Activated CD8-positive, alpha-beta T cell treated with anti-CD3 and anti-CD28 coated beads for 36 hours (primary cell): ENCODE measurements around the gene THRB. TPM values are rescaled to one million over a fixed set of nuclear protein-coding genes. Genes with fewer than 3 reads are reported as not detected.

Experiments used
- ATAC-seq: fragments of 200-7000 bp; cut with Tn5 transposase; one replicate; pipeline ENCODE4 v1.10.0; 2021; ENCODE audit warnings: mild to moderate bottlenecking, moderate library complexity
- CTCF ChIA-PET: fragments of 350-600 bp; sonication (Branson Sonifier 250); formaldehyde crosslinking; loops from one replicate; lab custom pipeline; 2021; ENCODE audit warnings: antibody characterized with exemption; lab: Charles Lee
- POLR2A ChIA-PET: fragments of 350-600 bp; sonication (Branson Sonifier 250); formaldehyde crosslinking; loops from one replicate; lab custom pipeline; 2021; ENCODE audit warnings: antibody characterized with exemption; lab: Charles Lee
- DNase-seq: peaks from one replicate; pipeline ENCODE4 v3.0.0-alpha.2; 2020
- H3K27ac Mint-ChIP-seq: one replicate; pipeline ENCODE4 v1.8.0; 2021; ENCODE audit warnings: mild to moderate bottlenecking, mixed read lengths
- H3K27me3 Mint-ChIP-seq: one replicate; pipeline ENCODE4 v1.8.0; 2021; ENCODE audit warnings: mixed read lengths
- H3K36me3 Mint-ChIP-seq: one replicate; pipeline ENCODE4 v1.8.0; 2021; ENCODE audit warnings: low read depth, mixed read lengths
- H3K4me1 Mint-ChIP-seq: one replicate; pipeline ENCODE4 v1.8.0; 2021; ENCODE audit warnings: low read depth, mixed read lengths
- H3K4me3 Mint-ChIP-seq: one replicate; pipeline ENCODE4 v1.8.0; 2021; ENCODE audit warnings: mild to moderate bottlenecking, moderate library complexity, mixed read lengths
- H3K9me3 Mint-ChIP-seq: one replicate; pipeline ENCODE4 v1.8.0; 2021; ENCODE audit warnings: mixed read lengths
- intact Hi-C: fragments of 100-400 bp; cut with micrococcal nuclease; formaldehyde crosslinking; loops from one replicate; pipeline ENCODE4 v1.10.0; 2022
- total RNA-seq, 2 experiments: library from RNA; stranded (reverse); gene quantifications; one replicate each; pipeline ENCODE4 v1.2.3, GENCODE V29; 2021
- TF ChIP-seq, protein P1 (sequence below): fragments of 200-600 bp; IDR thresholded peaks from one replicate; pipeline ENCODE4 v1.8.0; 2022; ENCODE audit warnings: antibody characterized with exemption, mild to moderate bottlenecking

Gene THRB
- total RNA-seq, 2 experiments from 2014 or later, result not detected

DNA sequence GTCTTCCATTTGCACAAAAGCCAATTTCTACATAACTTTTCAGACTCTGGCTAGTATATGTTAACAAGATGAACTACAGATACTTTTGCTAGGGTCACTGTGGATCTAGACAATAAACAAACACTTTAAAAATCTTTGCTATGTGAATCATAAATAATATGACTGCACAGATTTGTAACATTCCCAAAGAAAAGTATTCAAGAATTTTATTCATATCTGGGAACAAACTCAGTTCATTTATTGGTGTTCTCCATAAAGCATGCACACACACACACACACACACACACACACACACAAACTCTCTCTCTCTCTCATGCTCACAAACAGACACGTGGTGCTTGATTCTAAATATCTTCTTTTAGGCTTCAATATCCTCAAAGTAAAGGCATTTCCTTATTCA is 18.8 kb upstream of the THRB start:
- no peak overlapping the region for H3K27ac Mint-ChIP-seq
- H3K4me3 Mint-ChIP-seq, result no peak overlapping the region
- H3K9me3 Mint-ChIP-seq, result peaks cover 2% of the 10 kb centered on the region
- DNase-seq (no peak), ATAC-seq (no peak)
- intact Hi-C loops, result no loop called here
- TF ChIP-seq, protein P1, sequence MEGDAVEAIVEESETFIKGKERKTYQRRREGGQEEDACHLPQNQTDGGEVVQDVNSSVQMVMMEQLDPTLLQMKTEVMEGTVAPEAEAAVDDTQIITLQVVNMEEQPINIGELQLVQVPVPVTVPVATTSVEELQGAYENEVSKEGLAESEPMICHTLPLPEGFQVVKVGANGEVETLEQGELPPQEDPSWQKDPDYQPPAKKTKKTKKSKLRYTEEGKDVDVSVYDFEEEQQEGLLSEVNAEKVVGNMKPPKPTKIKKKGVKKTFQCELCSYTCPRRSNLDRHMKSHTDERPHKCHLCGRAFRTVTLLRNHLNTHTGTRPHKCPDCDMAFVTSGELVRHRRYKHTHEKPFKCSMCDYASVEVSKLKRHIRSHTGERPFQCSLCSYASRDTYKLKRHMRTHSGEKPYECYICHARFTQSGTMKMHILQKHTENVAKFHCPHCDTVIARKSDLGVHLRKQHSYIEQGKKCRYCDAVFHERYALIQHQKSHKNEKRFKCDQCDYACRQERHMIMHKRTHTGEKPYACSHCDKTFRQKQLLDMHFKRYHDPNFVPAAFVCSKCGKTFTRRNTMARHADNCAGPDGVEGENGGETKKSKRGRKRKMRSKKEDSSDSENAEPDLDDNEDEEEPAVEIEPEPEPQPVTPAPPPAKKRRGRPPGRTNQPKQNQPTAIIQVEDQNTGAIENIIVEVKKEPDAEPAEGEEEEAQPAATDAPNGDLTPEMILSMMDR, result no peak
- ChIA-PET CTCF (interaction anchor here (1.0 kb wide), 1 partner anchor 64 kb away, joined by 3 read pairs; no protein-coding TSS in a partner anchor), POLR2A (no interaction called here)
- peaks cover 3% of the 10 kb centered on the region for H3K27me3 Mint-ChIP-seq
- peaks cover 1% of the 10 kb centered on the region for H3K4me1 Mint-ChIP-seq
- H3K36me3 Mint-ChIP-seq, result no peaks in the 10 kb centered on the region

DNA sequence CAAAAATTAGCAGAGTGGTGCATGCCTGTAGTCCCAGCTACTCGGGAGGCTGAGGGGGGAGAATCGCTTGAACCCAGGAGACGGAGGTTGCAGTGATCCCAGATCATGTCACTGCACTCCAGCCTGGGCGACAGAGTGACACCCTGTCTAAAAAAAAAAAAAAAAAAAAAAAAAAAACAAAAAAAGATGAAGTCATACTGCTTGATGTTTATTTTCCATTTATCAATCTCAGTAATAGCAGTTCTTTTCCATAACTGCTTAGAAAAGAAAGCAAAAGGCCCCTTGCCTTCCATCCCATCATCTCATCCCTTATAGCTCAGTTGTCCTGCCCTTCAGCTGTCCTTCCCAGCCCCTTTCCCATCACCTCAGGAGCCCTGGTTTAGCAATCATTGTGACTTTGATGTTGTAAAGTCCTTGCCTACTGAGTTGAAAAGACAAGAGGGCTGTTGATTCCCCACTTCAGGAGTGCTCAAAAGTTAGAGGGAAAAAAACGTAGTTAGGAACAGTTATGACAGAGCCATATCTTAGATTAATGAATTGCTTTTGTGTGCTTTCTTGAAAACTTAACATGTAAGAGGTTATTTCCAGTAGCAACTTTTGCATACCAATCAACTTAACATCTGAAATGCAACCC is 18.0 kb upstream of the THRB start:
- ChIA-PET CTCF (no interaction called here), POLR2A (interaction anchor here (0.7 kb wide), 1 partner anchor 118 kb away, joined by 3 read pairs; no protein-coding TSS in a partner anchor)
- TF ChIP-seq, protein P1, result no peak
- H3K36me3 Mint-ChIP-seq, result no peaks in the 10 kb centered on the region
- DNase-seq (no peak), ATAC-seq (no peak)
- H3K4me1 Mint-ChIP-seq, result peaks cover 2% of the 10 kb centered on the region
- H3K27ac Mint-ChIP-seq, result no peak overlapping the region
- no peak overlapping the region for H3K4me3 Mint-ChIP-seq
- intact Hi-C loops, result no loop called here
- peaks cover 2% of the 10 kb centered on the region for H3K9me3 Mint-ChIP-seq
- H3K27me3 Mint-ChIP-seq, result peaks cover 1% of the 10 kb centered on the region

DNA sequence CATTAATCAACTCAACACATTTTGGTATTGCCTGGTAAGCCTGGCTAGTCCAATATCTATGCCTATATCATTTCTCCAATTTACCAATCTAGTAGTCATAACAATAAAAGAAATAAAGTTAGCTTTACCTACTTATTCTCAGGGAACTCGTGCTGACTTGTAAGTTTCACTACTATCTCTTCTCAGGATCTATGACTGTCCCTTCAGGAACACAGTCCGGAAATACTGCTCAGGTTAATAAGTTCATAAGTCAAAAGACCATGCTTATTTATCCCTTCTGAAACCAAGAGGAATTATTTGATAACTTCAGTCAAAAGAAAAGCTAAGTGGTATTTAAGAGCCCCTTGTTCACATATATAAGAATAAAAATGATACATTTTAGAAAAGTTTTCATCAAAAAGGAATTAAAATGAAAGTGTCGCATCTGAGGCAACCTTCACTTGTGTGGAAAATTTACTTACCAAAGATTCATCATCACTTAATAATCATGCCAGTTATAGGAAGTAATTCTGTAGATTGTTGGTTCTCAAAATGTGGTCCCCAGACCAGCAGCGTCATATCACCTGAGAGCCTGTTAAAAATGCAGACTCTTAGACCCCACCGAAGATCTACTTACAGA is 15.5 kb upstream of the THRB start:
- ChIA-PET POLR2A (no interaction called here), CTCF (no interaction called here)
- Mint-ChIP-seq H3K9me3 (peaks cover 2% of the 10 kb centered on the region), H3K36me3 (no peaks in the 10 kb centered on the region), H3K4me3 (no peak overlapping the region), H3K27ac (no peak overlapping the region), H3K4me1 (peaks cover 2% of the 10 kb centered on the region), H3K27me3 (peaks cover 1% of the 10 kb centered on the region)
- TF ChIP-seq, protein P1, result no peak
- DNase-seq (no peak), ATAC-seq (no peak)
- intact Hi-C loops, result no loop called here

DNA sequence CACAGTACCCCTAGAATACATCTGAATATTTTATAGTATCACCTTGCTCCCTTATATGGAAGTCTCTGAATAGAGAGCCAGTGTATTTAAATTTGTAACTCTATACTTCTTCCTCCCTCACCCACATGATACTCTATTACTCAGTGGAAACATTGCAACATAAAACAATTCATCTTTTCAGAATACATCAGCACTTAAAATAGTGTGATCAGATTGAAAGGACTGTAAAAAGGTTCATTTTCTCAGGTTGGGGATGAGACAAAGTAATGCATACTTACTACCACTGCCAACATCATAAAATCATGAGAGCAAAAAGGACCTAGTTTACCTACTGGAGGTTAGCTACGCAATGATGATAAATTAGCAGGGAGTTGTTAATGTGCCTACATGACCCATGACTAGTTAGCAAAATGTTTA is 13.8 kb upstream of the THRB start:
- Mint-ChIP-seq H3K36me3 (no peaks in the 10 kb centered on the region), H3K27ac (no peak overlapping the region), H3K4me3 (no peak overlapping the region), H3K27me3 (peaks cover 1% of the 10 kb centered on the region), H3K9me3 (peaks cover 2% of the 10 kb centered on the region), H3K4me1 (peaks cover 3% of the 10 kb centered on the region)
- ATAC-seq (no peak), DNase-seq (no peak)
- ChIA-PET CTCF (no interaction called here), POLR2A (no interaction called here)
- TF ChIP-seq, protein P1, result no peak
- intact Hi-C loops, result no loop called here

DNA sequence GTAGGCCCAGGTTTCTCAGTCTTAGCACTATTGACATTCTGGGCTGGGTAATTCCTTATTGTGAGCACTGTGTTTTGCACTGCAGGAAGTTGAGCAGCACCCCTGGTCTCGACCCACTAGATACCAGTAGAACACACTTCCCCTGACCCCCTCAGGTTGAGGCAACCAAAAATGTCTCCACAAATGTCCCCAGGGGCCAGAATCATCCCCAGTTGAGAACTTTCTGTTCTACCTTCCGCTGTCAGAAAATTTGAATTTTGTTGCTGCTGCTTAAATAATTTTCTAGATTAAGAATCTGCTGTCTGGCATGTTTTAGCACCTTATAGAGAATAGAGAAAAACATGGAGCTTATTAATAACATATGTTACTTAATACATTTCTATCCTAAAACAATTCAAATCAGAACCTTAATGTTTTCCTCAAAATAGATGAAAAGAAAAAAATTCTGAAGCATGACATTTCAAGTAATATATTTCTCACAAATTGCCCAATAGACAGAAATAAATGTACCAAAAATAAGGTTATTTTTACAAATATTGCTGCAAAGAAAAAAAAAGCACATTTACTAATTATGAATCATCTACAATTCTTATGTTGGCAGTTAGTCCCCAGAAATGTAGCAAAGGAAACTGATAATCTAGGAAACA is 13.2 kb upstream of the THRB start:
- CTCF ChIA-PET, result no interaction called here
- Mint-ChIP-seq H3K36me3 (no peaks in the 10 kb centered on the region), H3K4me3 (no peak overlapping the region), H3K4me1 (peaks cover 4% of the 10 kb centered on the region), H3K27me3 (peaks cover 1% of the 10 kb centered on the region), H3K27ac (no peak overlapping the region), H3K9me3 (peaks cover 2% of the 10 kb centered on the region)
- no peak for DNase-seq
- no peak for ATAC-seq
- TF ChIP-seq, protein P1, result no peak
- intact Hi-C loops, result no loop called here
- POLR2A ChIA-PET, result no interaction called here
